ENCODE data around the gene OBSL1. TPM values are rescaled to one million over a fixed set of nuclear protein-coding genes. Genes with fewer than 3 reads are reported as not detected.

The OBSL1 gene
- total RNA-seq, 2 donors from 2014 or later: 0.84 to 1.1 TPM

- Mint-ChIP-seq H3K27ac (no peak overlapping the region), H3K36me3 (ENCODE audit: low read depth) (no peaks in the 10 kb centered on the region), H3K27me3 (peaks cover 71% of the 10 kb centered on the region), H3K4me1 (peaks cover 10% of the 10 kb centered on the region), H3K9me3 (no peaks in the 10 kb centered on the region), H3K4me3 (no peak overlapping the region)
- ATAC-seq (replicated peaks): no peak
These were observed 43.9 kb downstream of the OBSL1 start for GRCh38 chr2:219527472-219527871.

- Mint-ChIP-seq H3K27me3 (peaks cover 72% of the 10 kb centered on the region), H3K9me3 (no peaks in the 10 kb centered on the region), H3K4me3 (no peak overlapping the region), H3K27ac (no peak overlapping the region), H3K36me3 (ENCODE audit: low read depth) (peaks cover 1% of the 10 kb centered on the region), H3K4me1 (peaks cover 12% of the 10 kb centered on the region)
- ATAC-seq (replicated peaks): no peak
These were observed 44.3 kb downstream of the OBSL1 start for GRCh38 chr2:219527076-219527394.

GRCh38 chr2:219526320-219527075 is 44.8 kb downstream of the OBSL1 start:
- H3K9me3 Mint-ChIP-seq: no peaks in the 10 kb centered on the region
- no peak overlapping the region for H3K27ac Mint-ChIP-seq

GRCh38 chr2:219525533-219526232 is 45.7 kb downstream of the OBSL1 start:
- Mint-ChIP-seq H3K27me3 (peaks cover 74% of the 10 kb centered on the region), H3K27ac (no peak overlapping the region), H3K4me1 (peaks cover 18% of the 10 kb centered on the region), H3K9me3 (no peaks in the 10 kb centered on the region), H3K36me3 (ENCODE audit: low read depth) (peaks cover 8% of the 10 kb centered on the region), H3K4me3 (no peak overlapping the region)
- no peak for ATAC-seq (replicated peaks)

More at GRCh38 chr2:219526320-219527075, 44.8 kb downstream of the OBSL1 start:
- peaks cover 7% of the 10 kb centered on the region for H3K36me3 Mint-ChIP-seq (ENCODE audit: low read depth)
- no peak overlapping the region for H3K4me3 Mint-ChIP-seq
- ATAC-seq (replicated peaks): no peak
- peaks cover 17% of the 10 kb centered on the region for H3K4me1 Mint-ChIP-seq
- H3K27me3 Mint-ChIP-seq: peaks cover 78% of the 10 kb centered on the region

- peaks cover 12% of the 10 kb centered on the region for H3K4me1 Mint-ChIP-seq
- H3K27me3 Mint-ChIP-seq: peaks cover 73% of the 10 kb centered on the region
- H3K27ac Mint-ChIP-seq: no peak overlapping the region
- no peak for ATAC-seq (replicated peaks)
- H3K4me3 Mint-ChIP-seq: no peak overlapping the region
- no peaks in the 10 kb centered on the region for H3K9me3 Mint-ChIP-seq
- H3K36me3 Mint-ChIP-seq (ENCODE audit: low read depth): peaks cover 8% of the 10 kb centered on the region
These were observed 46.5 kb downstream of the OBSL1 start for GRCh38 chr2:219524817-219525216.

GRCh38 chr2:219523031-219523671 is 48.2 kb downstream of the OBSL1 start:
- no peak overlapping the region for H3K4me3 Mint-ChIP-seq
- peaks cover 12% of the 10 kb centered on the region for H3K4me1 Mint-ChIP-seq
- no peaks in the 10 kb centered on the region for H3K9me3 Mint-ChIP-seq
- peaks cover 67% of the 10 kb centered on the region for H3K27me3 Mint-ChIP-seq
- ATAC-seq (replicated peaks): no peak
- H3K36me3 Mint-ChIP-seq (ENCODE audit: low read depth): peaks cover 8% of the 10 kb centered on the region
- no peak overlapping the region for H3K27ac Mint-ChIP-seq

- Mint-ChIP-seq H3K36me3 (ENCODE audit: low read depth) (peaks cover 8% of the 10 kb centered on the region), H3K27ac (no peak overlapping the region), H3K9me3 (no peaks in the 10 kb centered on the region), H3K4me1 (peaks cover 12% of the 10 kb centered on the region), H3K4me3 (peak overlapping the region; percentile 32), H3K27me3 (peaks cover 69% of the 10 kb centered on the region)
- ATAC-seq (replicated peaks): no peak
These were observed 49.0 kb downstream of the OBSL1 start for GRCh38 chr2:219522111-219523030.

GRCh38 chr2:219521066-219521880 is 50.1 kb downstream of the OBSL1 start:
- no peak overlapping the region for H3K27ac Mint-ChIP-seq
- H3K9me3 Mint-ChIP-seq: no peaks in the 10 kb centered on the region
- peaks cover 8% of the 10 kb centered on the region for H3K36me3 Mint-ChIP-seq (ENCODE audit: low read depth)
- H3K27me3 Mint-ChIP-seq: peaks cover 70% of the 10 kb centered on the region
- peaks cover 12% of the 10 kb centered on the region for H3K4me1 Mint-ChIP-seq
- H3K4me3 Mint-ChIP-seq: peak overlapping the region; percentile 32
- no peak for ATAC-seq (replicated peaks)

GRCh38 chr2:219520079-219520478 is 51.3 kb downstream of the OBSL1 start:
- Mint-ChIP-seq H3K4me3 (no peak overlapping the region), H3K27ac (no peak overlapping the region), H3K27me3 (peaks cover 66% of the 10 kb centered on the region), H3K36me3 (ENCODE audit: low read depth) (peaks cover 8% of the 10 kb centered on the region), H3K4me1 (peaks cover 12% of the 10 kb centered on the region), H3K9me3 (no peaks in the 10 kb centered on the region)
- ATAC-seq (replicated peaks): no peak

- Mint-ChIP-seq H3K4me3 (no peak overlapping the region), H3K4me1 (peaks cover 12% of the 10 kb centered on the region), H3K27me3 (peaks cover 62% of the 10 kb centered on the region)
These were observed 51.8 kb downstream of the OBSL1 start for GRCh38 chr2:219519526-219519916.

GRCh38 chr2:219517954-219518778 is 53.2 kb downstream of the OBSL1 start:
- H3K36me3 Mint-ChIP-seq (ENCODE audit: low read depth): peaks cover 8% of the 10 kb centered on the region
- H3K4me1 Mint-ChIP-seq: peaks cover 19% of the 10 kb centered on the region
- no peak for ATAC-seq (replicated peaks)
- no peak overlapping the region for H3K27ac Mint-ChIP-seq
- no peaks in the 10 kb centered on the region for H3K9me3 Mint-ChIP-seq
- H3K27me3 Mint-ChIP-seq: peaks cover 63% of the 10 kb centered on the region
- H3K4me3 Mint-ChIP-seq: no peak overlapping the region

More at GRCh38 chr2:219519526-219519916, 51.8 kb downstream of the OBSL1 start:
- ATAC-seq (replicated peaks): no peak
- H3K27ac Mint-ChIP-seq: no peak overlapping the region
- H3K36me3 Mint-ChIP-seq (ENCODE audit: low read depth): peaks cover 8% of the 10 kb centered on the region
- H3K9me3 Mint-ChIP-seq: no peaks in the 10 kb centered on the region

- peaks cover 6% of the 10 kb centered on the region for H3K36me3 Mint-ChIP-seq (ENCODE audit: low read depth)
- ATAC-seq (replicated peaks): no peak
- H3K9me3 Mint-ChIP-seq: no peaks in the 10 kb centered on the region
- H3K4me3 Mint-ChIP-seq: no peak overlapping the region
- H3K4me1 Mint-ChIP-seq: peaks cover 16% of the 10 kb centered on the region
- no peak overlapping the region for H3K27ac Mint-ChIP-seq
- H3K27me3 Mint-ChIP-seq: peaks cover 67% of the 10 kb centered on the region
These were observed 54.5 kb downstream of the OBSL1 start for GRCh38 chr2:219516888-219517287.
